22Rv1 (cell line): ENCODE data around the gene USP32.

Experiments
- H3K27ac ChIP-seq: fragments of 450-650 bp; 2 replicates; pipeline ENCODE4 v1.5.1; 2017
- ZFX ChIP-seq: fragments of 450-650 bp; IDR thresholded peaks from 2 replicates; pipeline ENCODE4 v1.6.1; 2017; ENCODE audit warnings: antibody characterized with exemption, borderline replicate concordance
- TF ChIP-seq, protein P1 (sequence below): fragments of 450-650 bp; IDR thresholded peaks from 2 replicates; pipeline ENCODE4 v1.5.1; 2017; ENCODE audit warnings: mild to moderate bottlenecking

Gene USP32

DNA sequence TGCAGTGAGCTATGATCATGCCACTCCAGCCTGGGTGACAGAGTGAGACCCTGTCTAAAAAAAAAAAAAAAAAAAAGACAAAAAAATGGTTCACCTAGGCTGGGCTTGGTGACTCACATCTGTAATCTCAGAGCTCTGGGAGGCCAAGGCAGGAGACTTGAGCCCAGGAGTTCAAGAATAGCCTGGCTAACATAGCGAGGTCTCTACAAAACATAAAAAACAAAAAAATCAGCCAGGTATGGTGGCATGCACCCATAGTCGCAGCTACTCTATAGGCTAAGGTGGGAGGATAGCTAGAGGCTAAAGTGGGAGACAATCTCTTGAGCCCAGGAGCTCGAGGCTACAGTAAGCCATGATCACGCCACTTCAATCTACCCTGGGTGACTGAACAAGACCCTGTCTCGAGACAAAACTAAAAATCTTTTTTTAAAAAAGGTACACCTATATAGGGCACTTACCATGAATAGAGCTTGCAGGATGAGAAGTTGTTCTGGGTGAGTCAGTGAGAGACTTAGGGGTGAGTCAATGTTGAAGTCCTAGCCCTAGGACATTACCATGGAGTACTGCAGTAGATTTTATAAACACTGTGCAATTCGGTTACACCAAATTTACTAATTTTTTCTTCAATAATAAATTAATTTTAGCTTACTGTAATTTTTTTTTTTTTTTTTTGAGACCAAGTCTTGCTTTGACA is 19.0 kb downstream of the USP32 start:
- TF ChIP-seq ZFX = no peak
- TF ChIP-seq, protein P1, sequence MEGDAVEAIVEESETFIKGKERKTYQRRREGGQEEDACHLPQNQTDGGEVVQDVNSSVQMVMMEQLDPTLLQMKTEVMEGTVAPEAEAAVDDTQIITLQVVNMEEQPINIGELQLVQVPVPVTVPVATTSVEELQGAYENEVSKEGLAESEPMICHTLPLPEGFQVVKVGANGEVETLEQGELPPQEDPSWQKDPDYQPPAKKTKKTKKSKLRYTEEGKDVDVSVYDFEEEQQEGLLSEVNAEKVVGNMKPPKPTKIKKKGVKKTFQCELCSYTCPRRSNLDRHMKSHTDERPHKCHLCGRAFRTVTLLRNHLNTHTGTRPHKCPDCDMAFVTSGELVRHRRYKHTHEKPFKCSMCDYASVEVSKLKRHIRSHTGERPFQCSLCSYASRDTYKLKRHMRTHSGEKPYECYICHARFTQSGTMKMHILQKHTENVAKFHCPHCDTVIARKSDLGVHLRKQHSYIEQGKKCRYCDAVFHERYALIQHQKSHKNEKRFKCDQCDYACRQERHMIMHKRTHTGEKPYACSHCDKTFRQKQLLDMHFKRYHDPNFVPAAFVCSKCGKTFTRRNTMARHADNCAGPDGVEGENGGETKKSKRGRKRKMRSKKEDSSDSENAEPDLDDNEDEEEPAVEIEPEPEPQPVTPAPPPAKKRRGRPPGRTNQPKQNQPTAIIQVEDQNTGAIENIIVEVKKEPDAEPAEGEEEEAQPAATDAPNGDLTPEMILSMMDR = no peak
- H3K27ac ChIP-seq = no peak overlapping the region

DNA sequence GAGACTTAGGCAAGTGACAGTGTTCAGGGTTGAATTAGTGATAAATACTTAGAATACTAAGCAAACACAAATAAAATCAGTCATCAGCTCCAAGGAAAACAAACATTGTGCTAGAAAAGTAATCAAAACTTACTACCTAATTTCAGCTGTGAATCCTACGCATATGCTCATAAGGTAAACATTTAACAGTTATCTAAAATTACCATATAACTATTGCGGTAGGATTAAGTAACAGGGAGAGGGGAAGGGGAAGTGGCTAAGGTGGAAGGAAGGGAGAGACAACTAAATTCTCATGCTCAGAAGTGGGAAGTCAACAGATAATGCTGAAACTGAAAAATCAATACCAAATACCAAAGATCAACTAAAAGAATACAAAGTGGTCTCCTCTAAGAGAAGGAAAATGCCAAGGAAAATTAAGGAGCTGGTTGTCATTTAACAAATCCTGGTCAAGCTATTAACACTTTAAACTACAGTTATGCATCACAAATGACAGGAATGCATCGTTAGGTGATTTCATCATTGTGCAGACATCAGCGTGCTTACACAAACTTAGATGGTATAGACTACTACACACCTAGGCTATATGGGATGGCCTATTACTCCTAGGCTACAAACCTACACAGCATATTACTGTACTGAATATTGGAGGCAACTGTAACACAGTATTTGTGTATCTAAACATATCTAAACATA is 20.0 kb downstream of the USP32 start:
- TF ChIP-seq, protein P1 = no peak
- TF ChIP-seq ZFX = no peak
- 0 out of 2 replicates have a peak overlapping the region, but pooled peaks have one; percentile 13 for H3K27ac ChIP-seq

DNA sequence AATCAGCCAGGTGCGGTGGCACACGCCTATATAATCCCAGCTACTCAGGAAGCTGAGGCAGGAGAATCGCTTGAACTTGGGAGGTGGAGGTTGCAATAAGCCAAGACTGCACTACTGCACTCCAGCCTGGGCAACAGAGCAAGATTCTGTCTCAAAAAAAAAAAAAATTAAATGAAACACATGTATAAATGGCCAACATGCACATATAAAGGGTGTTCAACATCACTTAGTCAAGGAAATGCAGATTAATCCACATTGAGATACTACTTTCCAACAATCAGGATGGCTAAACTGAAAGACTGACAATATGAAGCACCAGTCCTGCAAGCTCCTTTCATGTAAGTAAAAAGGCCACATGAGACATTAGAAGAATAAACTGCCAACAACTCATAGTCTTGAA is 20.5 kb downstream of the USP32 start:
- no peak for TF ChIP-seq ZFX
- TF ChIP-seq, protein P1 = no peak

DNA sequence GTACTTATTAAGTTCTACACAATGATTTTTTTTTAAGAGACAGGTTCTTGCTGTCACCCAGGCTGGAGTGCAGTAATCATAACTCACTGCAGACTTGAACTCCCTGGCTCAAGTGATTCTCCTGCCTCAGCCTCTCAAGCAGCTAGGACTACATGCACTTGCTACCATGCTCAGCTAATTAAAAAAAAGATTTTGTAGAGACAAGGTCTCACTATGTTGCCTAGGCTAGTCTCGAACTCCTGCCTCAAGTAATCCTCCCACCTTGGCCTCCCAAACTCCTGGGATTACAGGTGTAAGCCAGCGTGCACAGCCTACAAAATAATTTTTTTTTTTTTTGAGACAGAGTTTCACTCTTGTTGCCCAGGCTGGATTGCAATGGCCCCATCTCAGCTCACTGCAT is 22.2 kb downstream of the USP32 start:
- TF ChIP-seq ZFX = no peak
- TF ChIP-seq, protein P1 = no peak
- no peak overlapping the region for H3K27ac ChIP-seq

More for the DNA sequence above, 20.5 kb downstream of the USP32 start:
- 0 out of 2 replicates have a peak overlapping the region, but pooled peaks have one; percentile 13 for H3K27ac ChIP-seq

DNA sequence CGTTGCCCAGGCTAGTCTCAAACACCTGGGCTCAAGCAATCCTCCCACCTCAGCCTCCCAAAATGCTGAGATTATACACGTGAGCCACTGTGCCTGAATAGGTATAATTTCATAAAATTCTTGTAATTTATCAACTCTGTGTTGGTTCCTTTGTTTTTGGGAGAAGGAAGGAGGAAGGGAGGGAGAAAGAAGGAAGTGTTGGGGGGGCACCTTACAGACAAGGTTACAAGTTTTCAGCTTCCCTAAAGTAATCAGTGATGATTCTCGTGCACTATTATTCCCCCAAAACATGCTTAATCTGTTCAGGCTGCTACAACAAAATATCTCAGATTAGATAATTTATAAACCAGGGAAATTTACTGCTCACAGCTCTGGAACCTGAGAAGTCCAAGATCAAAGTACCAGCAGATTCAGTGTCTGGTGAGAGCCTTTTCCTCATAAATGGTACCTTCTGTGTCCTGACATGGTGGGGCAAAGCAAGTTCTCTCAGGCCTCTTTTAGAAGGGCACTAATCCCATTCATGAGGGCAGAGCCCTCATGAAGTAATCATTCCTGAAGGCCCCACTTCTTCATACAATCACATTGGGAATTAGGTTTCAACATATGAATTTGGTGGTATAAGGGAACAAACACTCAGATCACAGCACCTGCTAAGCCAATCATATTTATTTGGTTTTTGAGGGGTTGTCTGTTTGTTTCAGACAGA is 28.1 kb downstream of the USP32 start:
- no peak overlapping the region for H3K27ac ChIP-seq
- TF ChIP-seq, protein P1 = no peak
- TF ChIP-seq ZFX = no peak

DNA sequence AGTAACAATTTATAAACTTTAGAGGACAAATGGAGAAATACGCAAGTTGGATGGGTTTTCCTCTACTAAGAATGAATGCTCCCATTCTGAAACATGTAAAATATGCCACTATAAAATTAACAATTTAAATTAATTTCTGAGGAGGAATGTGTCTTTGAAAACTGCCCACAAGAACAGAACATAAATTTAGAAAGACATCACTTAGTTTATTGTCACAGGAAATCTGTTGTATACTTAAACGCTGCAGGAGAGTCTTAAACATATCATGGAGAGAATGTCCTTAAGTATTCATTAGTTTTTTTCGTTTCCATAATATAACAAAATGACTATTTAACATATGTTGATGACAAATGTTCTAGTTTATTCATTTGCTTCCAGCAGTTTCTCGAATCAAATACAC is 29.6 kb downstream of the USP32 start:
- no peak overlapping the region for H3K27ac ChIP-seq
- TF ChIP-seq, protein P1 = no peak
- TF ChIP-seq ZFX = no peak

DNA sequence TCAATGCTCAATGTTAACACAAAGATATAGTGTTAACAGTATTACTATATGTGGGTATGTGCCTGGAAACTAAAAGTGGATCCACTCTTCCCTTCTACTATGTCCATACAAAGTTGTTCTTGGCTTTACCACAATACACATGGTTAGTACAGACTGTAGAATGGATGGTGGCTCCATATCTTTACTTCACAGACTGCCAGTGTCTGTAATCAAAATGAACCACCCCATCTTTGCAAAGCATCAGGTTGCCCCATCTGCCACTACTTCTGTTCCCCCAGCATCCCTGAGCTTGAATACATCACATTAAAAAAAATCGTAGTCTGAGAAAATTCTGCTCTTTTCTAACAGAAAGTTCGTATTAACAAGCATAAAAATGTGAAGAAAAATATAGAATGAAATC is 30.0 kb downstream of the USP32 start:
- TF ChIP-seq ZFX = no peak
- TF ChIP-seq, protein P1 = no peak
- H3K27ac ChIP-seq = no peak overlapping the region
